DMS79 (cell line): ENCODE results near the gene USP12.

ENCODE experiments used
- DNase-seq: peaks from one replicate; lab custom pipeline; 2025; lab: John Stamatoyannopoulos, UW

Gene USP12

DNA sequence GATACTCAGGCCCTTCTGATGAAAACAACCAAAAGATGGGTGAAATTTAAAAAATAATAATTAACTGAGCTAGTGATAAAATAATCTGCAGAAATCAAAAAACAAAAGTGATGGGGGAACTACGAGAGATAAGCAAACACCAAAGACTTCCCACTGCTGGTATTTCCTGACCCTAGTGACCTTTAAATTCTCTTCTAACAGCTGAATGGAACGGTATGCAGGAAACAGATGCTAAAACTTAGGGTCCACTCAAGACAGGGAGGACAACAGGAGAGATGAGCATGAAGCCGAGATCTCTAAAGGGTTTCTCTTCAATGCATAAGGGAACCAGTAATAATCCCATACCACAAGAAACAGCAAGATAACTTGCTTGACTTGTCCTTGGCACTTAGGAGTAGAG is 50.8 kb downstream of the USP12 start:
- DNase-seq = no peak

DNA sequence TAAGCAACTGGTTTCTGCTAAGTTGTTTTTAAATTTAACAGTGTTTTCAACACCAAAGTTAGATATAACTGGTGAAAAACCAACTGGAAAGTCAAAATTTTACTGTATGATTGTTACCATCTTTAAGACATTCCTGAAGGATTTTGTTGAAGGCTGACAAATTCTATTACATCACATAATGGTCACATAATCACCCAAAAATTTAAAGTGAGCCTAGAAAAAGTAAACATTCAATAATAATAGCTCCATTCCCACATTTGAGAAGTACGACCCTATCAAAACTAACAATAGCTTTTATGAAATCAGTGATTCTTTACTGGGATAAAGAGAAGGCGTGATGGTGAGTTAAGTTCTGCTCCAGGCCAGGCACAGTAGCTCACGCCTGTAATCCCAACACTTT is 51.6 kb downstream of the USP12 start:
- no peak for DNase-seq

DNA sequence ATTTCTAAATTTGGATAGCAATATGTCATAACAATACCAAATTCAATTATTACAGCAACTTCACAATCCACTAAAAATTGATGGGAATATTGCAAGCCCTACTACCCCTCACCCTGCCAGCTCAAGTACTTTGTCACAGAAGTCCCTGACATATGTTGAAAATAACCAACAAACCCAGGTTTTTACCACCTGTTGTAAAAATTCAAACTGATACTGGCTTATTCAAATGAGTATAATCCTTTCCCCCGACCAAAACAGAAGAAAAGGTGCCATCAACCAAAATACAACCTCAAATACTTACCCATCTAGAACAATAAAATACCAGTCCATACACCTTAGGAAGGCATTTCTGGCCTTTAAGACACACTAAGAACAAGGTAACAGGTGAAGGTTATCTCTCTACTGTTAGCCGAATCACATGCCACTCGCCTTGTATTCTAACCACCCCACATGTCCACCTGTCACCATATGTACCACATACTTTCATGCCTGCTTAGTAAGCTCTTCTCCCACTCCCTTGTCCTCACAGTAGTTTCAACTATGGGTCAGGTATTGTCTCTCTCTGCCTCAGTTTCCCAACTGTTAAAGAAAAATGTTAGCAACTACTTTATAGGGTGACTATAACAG is 53.1 kb downstream of the USP12 start:
- no peak for DNase-seq

DNA sequence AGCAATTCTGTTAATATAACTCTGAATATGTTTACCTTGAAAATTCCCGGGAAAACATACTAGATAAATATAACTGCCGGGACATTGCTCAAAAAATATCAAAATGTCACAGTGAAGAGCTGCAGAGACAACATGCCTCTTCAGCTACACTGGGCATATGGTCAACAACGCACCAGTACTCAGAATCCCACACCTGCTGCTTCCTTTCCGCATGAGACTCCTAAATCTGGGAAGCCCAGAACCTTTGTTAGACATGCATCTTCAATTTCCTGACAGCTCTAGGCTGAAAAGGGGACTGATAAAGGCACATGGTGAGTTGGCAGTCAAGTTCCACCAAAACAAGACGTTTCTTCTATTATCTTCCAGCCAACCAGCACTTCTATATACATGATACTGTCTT is 53.7 kb downstream of the USP12 start:
- no peak for DNase-seq

DNA sequence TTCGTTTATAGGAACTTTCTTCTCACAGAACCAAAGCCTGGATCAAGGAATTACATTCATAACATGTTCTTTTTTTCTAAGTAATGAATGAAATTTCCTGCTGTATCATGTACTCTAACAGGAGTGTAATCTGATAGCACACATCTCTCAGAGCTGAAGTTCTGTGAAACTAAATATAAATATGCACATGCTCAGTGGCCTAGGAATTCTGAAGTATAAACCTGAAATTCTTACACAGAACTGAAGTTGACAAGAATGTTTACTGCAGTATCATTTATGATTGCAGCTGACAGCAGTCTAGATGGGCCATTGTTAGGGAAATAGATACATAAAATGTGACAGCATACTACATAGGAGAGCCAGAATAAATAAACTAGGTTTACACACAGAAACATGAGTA is 54.5 kb downstream of the USP12 start:
- no peak for DNase-seq

DNA sequence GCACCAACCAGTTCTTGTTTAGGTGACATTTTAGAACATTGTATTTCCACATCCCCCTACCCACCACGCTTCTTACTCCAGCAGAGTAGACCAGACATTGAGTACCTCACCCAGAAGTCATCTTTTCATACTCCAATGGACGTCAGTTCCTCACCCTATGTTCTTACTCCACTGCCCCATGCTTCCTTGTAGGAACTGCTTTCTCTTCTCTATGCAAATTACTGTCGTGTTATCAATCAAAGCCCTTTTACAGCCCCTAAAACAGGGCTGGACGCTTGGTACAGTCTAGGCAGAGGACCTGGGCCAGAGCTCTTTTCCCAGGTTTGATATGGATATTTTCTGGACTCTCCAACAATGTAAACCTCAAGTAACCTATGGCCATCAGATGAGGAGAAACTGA is 58.2 kb downstream of the USP12 start:
- DNase-seq = no peak

DNA sequence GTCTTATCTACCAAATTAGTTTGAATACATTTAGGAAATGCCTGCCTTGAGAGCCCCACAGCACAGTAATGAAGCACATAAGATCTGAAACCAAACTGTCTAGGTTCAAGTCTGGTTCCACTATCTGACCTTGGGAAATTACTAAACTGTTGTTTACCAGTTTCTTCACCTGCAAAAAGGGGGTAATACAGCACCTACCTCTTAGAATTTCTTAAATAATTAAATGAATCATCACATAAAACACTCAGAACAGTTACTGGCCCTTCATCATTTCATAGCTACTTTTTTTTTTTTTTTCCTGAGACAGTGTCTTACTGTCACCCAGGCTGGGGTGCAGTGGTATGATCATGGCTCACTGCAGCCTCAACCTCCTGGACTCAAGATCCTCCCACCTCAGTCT is 59.6 kb downstream of the USP12 start:
- DNase-seq = no peak

DNA sequence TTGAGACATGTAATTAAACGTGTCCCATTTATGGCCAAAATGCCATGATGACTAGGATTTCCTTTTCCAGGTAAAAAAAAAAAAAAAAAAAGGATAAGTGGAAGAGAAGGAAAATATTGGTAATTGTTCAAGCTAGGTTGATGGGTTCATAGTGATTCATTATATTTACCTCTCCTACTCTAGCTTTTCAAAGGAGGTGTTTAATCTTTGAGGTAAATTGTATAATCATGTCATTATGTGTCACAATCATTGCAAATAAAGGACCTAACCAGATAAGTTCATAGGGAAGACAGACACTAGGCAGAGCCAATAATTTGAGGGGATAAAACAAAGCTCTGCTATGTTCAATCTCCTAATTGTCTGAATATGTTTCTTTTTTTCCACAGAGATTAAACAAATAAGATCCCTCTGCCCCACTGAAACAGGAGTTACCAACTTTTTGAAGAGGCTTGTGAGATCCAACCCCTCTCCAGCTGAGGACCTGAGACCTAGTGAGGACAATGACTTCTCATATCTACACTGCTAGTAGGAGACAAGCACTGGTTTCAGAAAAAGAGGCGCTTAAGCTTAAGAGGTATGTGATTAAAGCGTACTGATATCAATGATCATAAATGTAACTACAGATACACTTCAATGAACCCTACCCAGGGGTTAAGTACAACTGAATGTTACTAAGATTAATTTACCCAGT is 61.4 kb downstream of the USP12 start:
- no peak for DNase-seq

DNA sequence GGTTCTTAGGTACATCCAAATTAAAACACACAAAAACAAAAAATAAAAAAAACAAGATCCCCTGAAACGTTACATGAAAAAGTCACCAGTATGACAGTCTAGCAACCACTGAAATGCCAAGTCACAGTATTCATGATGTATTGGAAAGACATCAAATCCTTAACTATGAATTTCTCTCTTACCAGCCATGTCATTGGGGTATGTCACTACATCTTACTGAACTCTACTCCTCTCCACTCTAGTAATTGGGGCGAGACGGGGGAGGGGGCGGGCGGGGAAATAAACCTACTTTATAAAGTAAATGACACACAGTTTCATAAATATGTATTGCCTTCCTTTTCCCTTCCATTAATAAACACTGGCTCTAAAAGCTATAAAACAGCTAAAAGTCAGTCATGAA is 65.5 kb downstream of the USP12 start:
- no peak for DNase-seq

DNA sequence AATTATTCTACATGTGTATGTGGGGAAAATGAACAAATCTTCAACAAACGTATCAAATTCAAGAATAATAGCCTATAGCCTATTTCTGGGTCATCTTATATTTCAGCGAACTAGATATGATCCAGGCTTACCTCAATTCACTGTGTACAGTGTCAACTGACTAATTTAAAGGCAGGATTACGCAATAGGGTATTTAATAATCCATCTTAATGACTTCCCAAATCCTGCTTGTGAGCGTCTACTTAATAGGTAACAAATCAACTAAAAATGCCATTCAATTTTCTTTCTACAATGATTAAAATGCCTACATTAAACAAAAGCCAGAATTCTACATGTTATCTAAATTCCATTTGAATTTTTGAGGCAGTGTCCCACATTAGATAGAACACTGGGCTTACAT is 67.0 kb downstream of the USP12 start:
- no peak for DNase-seq

DNA sequence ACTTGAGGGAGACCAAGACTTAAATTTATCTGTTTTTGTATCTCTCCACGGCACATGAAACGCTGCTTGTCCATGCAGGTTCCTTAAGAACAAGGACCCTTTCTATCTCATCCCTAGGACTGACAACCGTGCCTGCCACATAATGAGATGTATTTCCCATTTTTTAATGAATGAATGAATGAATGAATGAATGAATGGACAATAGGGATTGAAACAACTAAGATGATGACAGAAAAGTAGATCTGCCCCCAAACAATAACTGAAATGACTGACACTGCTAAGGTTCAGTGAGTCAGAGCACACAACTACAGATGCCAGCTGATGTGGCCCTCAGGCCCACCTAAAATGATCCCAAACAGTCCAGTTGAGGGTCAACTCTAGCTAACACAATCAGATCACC is 69.8 kb downstream of the USP12 start:
- no peak for DNase-seq

DNA sequence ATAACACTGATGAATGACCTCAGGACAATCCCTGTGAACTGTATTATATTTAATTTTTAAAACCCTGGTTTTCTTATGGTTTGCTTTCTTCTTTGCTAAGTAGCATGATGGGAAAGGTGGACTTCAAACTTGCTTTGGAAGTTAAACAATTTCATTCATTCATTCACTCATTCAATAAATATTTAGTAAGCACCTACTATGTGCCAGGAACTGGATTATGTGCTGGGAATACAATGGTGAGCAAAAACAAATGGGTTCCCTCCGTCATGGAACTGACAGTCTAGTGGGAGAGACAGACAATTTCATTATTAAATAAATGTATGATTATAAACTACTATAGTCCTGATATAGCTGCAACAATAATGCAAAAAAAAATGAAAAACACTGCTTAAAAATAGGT is 70.3 kb downstream of the USP12 start:
- no peak for DNase-seq

DNA sequence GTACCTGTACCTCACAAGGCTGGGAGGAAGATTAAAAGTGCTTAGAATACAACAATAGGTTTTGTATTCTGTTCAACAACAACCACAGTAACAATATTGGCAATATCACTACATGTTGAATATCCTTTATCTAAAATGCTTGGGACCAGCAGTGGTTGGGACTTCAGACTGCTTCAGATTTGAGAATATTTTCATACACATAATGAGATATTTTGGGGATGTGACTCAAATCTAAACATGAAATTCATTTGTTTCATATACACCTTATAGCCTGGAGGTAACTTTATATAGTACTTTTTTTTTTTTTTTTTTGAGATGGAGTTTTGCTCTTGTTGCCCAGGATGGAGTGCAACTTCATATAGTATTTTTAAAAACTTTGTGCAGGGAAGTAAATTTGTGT is 73.9 kb downstream of the USP12 start:
- no peak for DNase-seq

DNA sequence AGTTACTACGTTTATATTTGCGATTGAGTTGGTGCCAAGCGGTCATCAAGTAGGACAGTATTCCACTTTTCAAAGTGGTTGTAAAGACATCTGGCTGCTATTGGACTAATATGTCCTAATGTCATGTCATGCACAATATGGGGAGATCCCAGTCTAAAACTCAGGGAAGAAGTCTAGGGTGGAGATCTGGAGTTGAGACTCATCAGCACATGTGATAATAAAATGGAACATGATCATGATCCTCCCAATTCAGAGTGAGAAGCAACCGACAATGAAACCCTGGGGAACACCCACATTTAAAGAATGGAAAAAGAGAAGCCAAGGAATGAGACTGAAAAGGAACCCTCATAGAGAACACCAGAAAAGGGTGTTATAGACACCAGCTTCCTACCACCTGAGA is 80.2 kb downstream of the USP12 start:
- no peak for DNase-seq

DNA sequence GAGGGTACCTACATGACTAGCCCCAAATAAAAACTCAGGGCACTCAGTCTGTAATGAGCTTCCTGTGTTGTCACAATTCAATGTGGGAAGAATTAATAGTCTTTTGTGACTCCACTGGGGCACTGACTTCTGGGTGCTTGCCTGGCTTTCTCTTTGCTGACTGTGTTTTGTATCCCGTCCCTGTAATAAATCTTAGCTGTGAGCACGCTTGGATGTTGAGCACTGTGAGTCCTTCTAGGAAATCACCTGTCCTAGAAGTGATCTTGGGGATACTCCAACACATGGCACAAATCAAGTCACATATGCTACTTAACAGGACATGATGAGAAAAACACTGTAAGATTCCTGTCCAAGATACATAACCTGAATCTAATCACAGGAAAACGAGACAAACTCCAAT is 83.0 kb downstream of the USP12 start:
- DNase-seq = no peak

DNA sequence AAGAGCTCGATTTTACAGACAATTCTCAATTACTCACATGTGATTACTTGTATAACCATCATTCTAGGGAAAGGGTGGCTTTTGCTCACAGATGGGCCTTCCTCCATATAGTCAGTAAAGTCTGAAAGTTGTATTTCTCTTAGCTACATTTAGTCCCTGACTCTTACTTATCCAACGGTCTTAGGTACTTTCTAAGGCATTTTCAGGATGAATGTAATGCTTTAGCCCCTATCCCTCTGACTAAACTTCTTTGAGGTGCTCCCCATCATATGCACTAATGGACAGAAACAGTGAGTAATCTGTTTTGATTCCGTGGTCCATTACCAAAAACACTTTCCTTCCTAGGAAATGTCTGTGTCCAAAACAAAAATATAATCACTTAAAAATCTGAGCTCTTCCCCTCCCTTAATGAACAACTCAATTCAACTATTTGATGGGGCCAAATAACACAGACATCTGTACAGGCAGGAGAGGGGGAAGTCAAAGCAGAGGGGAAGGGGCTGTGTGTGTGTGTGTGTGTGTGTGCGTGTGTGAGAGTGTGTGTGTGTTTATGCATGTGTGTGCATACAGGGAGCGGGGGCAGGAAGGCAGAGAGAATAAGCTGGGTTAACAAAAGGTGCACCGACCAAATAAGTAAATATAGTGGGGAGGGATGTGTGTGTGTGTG is 84.9 kb downstream of the USP12 start:
- DNase-seq = no peak

DNA sequence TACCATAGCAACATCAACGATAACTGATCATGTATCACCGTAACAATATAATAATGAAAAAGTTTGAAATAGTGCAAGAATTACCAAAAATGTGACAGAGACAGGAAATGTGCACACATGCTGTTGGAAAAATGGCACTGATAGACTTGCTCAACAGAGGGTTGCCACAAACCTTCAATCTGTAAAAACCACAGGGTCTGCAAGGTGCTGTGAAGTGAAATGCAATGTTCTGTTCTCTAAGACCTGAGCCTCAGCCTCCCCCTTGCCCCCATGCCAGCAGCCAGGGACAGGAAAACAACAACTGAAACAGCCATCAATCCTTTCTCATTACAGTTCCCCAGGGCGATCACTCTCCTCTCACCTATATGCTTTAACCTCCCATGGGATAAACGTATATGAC is 88.4 kb downstream of the USP12 start:
- DNase-seq = no peak

DNA sequence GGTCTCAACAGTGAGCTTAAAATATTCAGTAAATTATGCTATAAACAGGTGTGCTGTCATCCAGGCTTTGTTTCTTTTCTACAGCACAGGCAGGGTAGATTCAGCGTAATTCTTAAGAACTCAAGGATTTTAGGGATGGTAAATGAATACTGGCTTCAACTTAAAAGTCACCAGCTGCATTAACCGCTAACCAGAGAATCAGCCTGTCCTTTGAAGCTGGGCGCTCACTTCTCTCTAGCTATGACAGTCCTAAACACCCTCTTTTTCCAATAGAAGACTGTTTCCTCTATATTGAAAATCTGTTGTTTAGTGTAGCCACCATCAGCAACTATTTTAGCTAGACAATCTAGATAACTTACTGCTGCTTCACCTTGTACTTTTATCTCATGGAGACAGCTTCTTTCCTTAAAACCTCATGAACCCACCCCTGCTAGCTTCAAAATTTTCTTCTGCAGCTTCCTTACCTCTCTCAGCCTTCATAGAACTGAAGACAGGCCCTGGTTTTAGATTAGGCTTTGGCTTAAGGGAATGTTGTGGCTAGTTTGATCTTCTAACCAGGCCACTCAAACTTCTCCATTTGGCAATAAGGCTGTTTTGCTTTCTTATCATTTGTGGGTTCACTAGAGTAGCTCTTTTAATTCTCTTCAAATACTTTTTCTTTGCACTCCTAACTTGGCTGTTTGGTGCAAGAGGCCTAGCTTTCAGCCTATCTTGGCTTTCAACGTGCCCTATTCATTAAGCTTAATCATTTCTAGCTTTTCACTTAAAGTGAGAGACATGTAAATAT is 89.5 kb downstream of the USP12 start:
- DNase-seq = no peak

DNA sequence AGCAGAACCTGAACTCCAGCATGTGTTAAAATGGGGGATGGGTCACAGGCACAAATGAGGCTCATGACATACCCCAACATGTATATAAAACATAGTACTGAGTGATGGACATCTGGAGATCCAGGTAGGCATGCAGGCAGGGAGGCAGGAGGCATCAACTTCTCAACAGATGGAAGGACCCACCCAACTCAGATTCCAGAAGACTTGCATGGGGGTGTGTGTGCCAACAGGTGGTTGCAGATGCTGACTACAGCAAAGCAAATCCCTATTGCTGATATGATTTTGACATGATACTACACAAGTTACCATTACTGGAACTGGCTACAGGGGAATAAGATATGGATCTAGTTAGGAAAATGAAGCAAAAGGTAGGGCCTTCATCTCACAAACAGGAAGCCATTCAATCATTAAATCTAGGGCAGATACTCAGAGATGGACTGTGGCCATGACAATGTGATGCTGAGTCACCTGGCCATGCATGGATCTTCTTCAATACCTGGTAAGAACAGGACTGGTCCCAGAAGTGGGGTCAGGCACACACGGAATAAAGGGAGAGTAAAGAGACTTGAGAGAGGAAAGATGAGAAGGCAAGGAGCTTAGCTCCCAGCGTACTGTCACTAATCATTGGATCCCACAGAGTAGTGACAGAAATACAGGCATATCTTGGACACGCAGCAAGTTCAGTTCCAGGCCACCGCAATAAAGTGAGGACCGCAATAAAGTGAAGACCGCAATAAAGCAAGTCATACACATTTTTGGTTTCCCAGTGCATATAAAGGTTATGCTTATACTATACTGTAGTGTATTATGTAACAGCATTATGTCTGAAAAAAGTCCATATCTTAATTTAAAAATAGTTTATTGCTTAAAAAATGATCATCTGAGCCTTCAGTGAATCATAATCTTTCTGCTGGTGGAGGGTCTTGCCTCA is 91.3 kb downstream of the USP12 start:
- no peak for DNase-seq

DNA sequence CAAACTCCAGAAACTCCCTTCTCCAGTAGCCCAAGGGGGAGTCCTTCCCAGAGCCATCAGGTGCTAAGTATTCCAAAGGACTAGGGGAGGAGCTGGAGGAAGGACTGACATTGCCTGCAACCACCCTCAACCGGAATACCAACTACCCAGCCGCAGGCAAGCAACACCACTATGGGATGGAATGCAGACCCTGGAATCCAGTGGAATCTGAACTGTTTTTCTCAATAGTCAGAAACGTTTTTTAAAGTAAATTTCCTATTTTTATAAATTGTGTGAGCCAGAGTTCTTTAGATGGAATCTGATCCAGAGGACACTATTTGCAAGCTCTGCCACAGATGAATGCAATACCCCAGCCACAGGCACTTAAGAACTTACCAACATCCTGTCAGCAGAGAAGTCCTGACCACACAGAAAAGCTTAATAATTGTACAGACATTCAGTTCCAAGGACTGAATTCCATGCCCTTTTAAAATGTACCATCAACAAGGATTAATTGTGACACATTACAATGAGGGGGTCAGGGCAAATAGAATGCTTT is 92.1 kb downstream of the USP12 start:
- no peak for DNase-seq

DNA sequence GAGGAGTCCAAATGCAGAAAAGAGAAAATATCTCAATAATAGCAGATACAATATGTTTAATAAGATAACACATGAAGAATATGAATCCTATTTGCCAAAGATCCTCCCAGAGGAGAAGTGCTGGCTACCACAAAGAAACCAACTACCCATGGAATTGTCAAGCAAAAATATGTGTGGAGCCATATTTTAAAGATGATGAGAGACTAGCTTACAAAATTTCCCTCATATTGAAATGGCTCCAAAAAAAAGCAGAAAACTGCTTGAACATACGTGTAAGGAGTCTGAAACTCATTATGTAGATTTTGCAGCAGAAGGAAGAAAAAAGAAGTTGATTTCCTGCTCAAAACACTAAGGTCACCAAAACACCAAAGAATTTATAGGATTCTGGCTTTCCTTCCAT is 94.2 kb downstream of the USP12 start:
- DNase-seq = no peak

DNA sequence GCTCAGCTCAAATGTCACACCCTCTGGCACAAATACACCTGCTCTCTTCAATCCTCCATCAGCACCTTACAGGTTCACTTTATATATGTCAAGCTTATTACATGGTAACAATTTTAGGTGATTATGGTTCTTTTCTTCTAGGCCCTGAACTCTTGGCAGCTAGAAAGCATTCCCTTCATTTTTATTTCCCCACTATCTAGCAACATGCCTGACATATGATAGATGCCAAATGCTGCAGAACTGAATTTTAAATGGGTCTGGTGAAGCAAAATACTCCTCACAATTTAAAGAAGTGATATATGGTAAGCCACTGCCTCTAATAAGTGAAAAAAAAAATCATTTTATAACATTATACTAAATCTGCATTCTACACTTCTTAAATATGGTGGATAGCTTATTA is 95.2 kb downstream of the USP12 start:
- DNase-seq = no peak
